ENCODE measurements around the gene EIF4B. TPM values are rescaled to one million over a fixed set of nuclear protein-coding genes. Genes with fewer than 3 reads are reported as not detected.

EIF4B gene
- total and polyA plus RNA-seq, 2 of the 13 experiments (the other 11 are each of a cell fraction or from before 2014, with no cell fraction given), result 416 to 548 TPM

- CTCF ChIA-PET (ENCODE audit: low intra/inter-chr PET ratio, low total read pairs), result interaction anchor here (1.4 to 2.3 kb wide), 2 partner anchors 33 to 124 kb away, joined by 4 to 36 read pairs; no protein-coding TSS in a partner anchor
- POLR2A ChIA-PET, result interaction anchor here (0.8 to 4.6 kb wide), 14 partner anchors 11 to 255 kb away, joined by 3 to 47 read pairs (median 6); partner anchors contain the start of genes AAAS, CSAD, SOAT2 and SPRYD3
- intact Hi-C loops (cut with micrococcal nuclease; ENCODE audit: unreplicated experiment), result loop anchor here (1.0 kb wide), 2 partner anchors 33 to 131 kb away; no protein-coding TSS in a partner anchor
- no TSS peak for BruUV-seq (replicated peaks)
- H3K4me2 ChIP-seq (ENCODE audit: low read depth, low read length), result no peak overlapping the region
- H3K9ac ChIP-seq (ENCODE audit: insufficient read depth, low read depth, low read length), result no peak overlapping the region
- no peaks in the 10 kb centered on the region for H3K9me3 ChIP-seq (ENCODE audit: low read length)
- ATAC-seq (peak; percentile 66), DNase-seq (ENCODE audit: low spot score) (peak; percentile 57), FAIRE-seq (peak; percentile 72)
- H4K20me1 ChIP-seq (ENCODE audit: insufficient read depth, low read length), result no peaks in the 10 kb centered on the region
- no peak overlapping the region for H2AFZ ChIP-seq (ENCODE audit: low read length)
- in situ Hi-C loops (cut with HindIII; ENCODE audit: extremely low pct_ligation_motif_present, low pct_unique_long_range_greater_than_20kb), result no loop called here
- H3K27ac ChIP-seq (ENCODE audit: extremely low read length, insufficient read depth, low read length), result no peak overlapping the region
- H3K27me3 ChIP-seq (ENCODE audit: control insufficient read depth in 1 of 2, insufficient read depth in 2 of 2, low read length in 2 of 2), result no peaks in the 10 kb centered on the region
- H3K79me2 ChIP-seq (ENCODE audit: insufficient read depth, low read length), result no peaks in the 10 kb centered on the region
- H3K4me1 ChIP-seq (ENCODE audit: insufficient read depth, low read length), result peaks cover 25% of the 10 kb centered on the region
- 65% methylated on average over 19 of the region's 24 CpGs for WGBS (ENCODE audit: low lambda C conversion rate)
- H3K36me3 ChIP-seq (replicated peaks in 1 of 2; ENCODE audit: control insufficient read depth in 1 of 2, insufficient read depth in 2 of 2, low read length in 2 of 2), result peaks cover 0 to 18% of the 10 kb centered on the region in 2 experiments; a peak in 2 of 5 replicates
- H3K4me3 ChIP-seq (replicated peaks in 1 of 3; ENCODE audit: insufficient read depth in 1 of 3, low read depth in 2 of 3, low read length in 3 of 3), result no peak overlapping the region
- TF ChIP-seq ZNF407 (CRISPR knock-in tag; IDR thresholded peaks at IDR 0.05; ENCODE audit: not compliant biosample characterization), result peak; percentile 32
- no peak for TF ChIP-seq BCL3 (CRISPR knock-in tag; IDR thresholded peaks at IDR 0.05)
- peak; percentile 56 for TF ChIP-seq ZNF687 (CRISPR knock-in tag; IDR thresholded peaks at IDR 0.05)
- TF ChIP-seq ZNF432 (CRISPR knock-in tag; IDR thresholded peaks at IDR 0.05; ENCODE audit: borderline replicate concordance), result no peak
- no peak for TF ChIP-seq ZNF160 (CRISPR knock-in tag; IDR thresholded peaks at IDR 0.05)
- peak; percentile 40; the same call in 1 of the 2 replicates for TF ChIP-seq ZFP41 (CRISPR knock-in tag; IDR thresholded peaks at IDR 0.05; ENCODE audit: borderline replicate concordance)
- TF ChIP-seq ZNF547 (CRISPR knock-in tag; IDR thresholded peaks at IDR 0.05), result 0 out of 2 replicates have a peak, but pooled peaks have one; percentile 58
Observed at GRCh38 chr12:53065975-53066931, 60.0 kb downstream of the EIF4B start.
